SIG-M5 treated with dmso at 0.1 percent for 504 hours (cell line): ENCODE results near the gene ST8SIA5.

ENCODE experiments used
- DNase-seq: peaks from one replicate; lab custom pipeline; 2025; ENCODE audit not compliant: unreplicated experiment; lab: John Stamatoyannopoulos, UW

Gene ST8SIA5

GRCh38 chr18:46675112-46675511 is 81.7 kb downstream of the ST8SIA5 start:
- peak; percentile 19 for DNase-seq

GRCh38 chr18:46672062-46672970 is 84.5 kb downstream of the ST8SIA5 start:
- DNase-seq, result no peak

GRCh38 chr18:46668694-46669093 is 88.2 kb downstream of the ST8SIA5 start:
- no peak for DNase-seq

- DNase-seq, result no peak
Measured at GRCh38 chr18:46668135-46668534, 88.7 kb downstream of the ST8SIA5 start.

- DNase-seq, result peak; percentile 49
Measured at GRCh38 chr18:46663539-46663938, 93.3 kb downstream of the ST8SIA5 start.

GRCh38 chr18:46660957-46661749 is 95.7 kb downstream of the ST8SIA5 start:
- no peak for DNase-seq

GRCh38 chr18:46659484-46659883 is 97.4 kb downstream of the ST8SIA5 start:
- DNase-seq, result no peak

- DNase-seq, result no peak
Measured at GRCh38 chr18:46657115-46657955, 99.5 kb downstream of the ST8SIA5 start, which contains the start of gene LOXHD1. LOXHD1 (minus strand) TSS chr18:46657220; CDS start chr18:46657033, 187 bp downstream.

GRCh38 chr18:46656326-46657114 is 100.3 kb downstream of the ST8SIA5 start:
- DNase-seq, result no peak

- DNase-seq, result no peak
Measured at GRCh38 chr18:46652372-46652771, 104.5 kb downstream of the ST8SIA5 start.

- no peak for DNase-seq
Measured at GRCh38 chr18:46650681-46651080, 106.2 kb downstream of the ST8SIA5 start.

GRCh38 chr18:46649071-46649862 is 107.6 kb downstream of the ST8SIA5 start:
- no peak for DNase-seq

GRCh38 chr18:46646468-46646867 is 110.4 kb downstream of the ST8SIA5 start:
- no peak for DNase-seq

- no peak for DNase-seq
Measured at GRCh38 chr18:46642561-46642960, 114.3 kb downstream of the ST8SIA5 start.

GRCh38 chr18:46641917-46642316 is 114.9 kb downstream of the ST8SIA5 start:
- no peak for DNase-seq

- no peak for DNase-seq
Measured at GRCh38 chr18:46639386-46639785, 117.5 kb downstream of the ST8SIA5 start.

GRCh38 chr18:46636040-46636630 is 120.7 kb downstream of the ST8SIA5 start:
- no peak for DNase-seq

GRCh38 chr18:46632401-46633071 is 124.3 kb downstream of the ST8SIA5 start:
- no peak for DNase-seq
